A549 (cell line): Measurements from ENCODE around the gene CCDC194. TPM values are rescaled to one million over a fixed set of nuclear protein-coding genes. Genes with fewer than 3 reads are reported as not detected.

Experiments used
- ATOH8 ChIP-seq: fragments of 250-450 bp; sonication (Bioruptor Pico); IDR thresholded peaks from 2 replicates; pipeline ENCODE4 v1.5.0; 2020; ENCODE audit warnings: low read depth, mild to moderate bottlenecking, moderate library complexity
- BHLHE40 ChIP-seq: IDR thresholded peaks from 2 replicates; pipeline ENCODE4 v1.6.1; 2012; ENCODE audit warnings: low read depth, low read length, inconsistent platforms
- CBX8 ChIP-seq: fragments of 200-600 bp; sonication (generic); IDR thresholded peaks from 2 replicates; pipeline ENCODE4 v1.6.1; 2016
- CEBPB ChIP-seq, 2 experiments: fragments of >200 bp in 1 of 2; sonication (Bioruptor Twin) in 1 of 2; formaldehyde crosslinking in 1 of 2; IDR thresholded peaks; 2 replicates each; pipeline ENCODE4 v1.6.1; 2012 to 2016
- CHD2 ChIP-seq: fragments of 150-350 bp; IDR thresholded peaks from 2 replicates; pipeline ENCODE4 v1.6.1; 2014; ENCODE audit warnings: low read length; ENCODE audit not compliant: partially characterized antibody
- CHD4 ChIP-seq: fragments of 200-600 bp; sonication (generic); IDR thresholded peaks from 2 replicates; pipeline ENCODE4 v1.6.1; 2016; ENCODE audit warnings: antibody characterized with exemption, mild to moderate bottlenecking, borderline replicate concordance
- CTCF ChIP-seq: fragments of >200 bp; sonication (Bioruptor Twin); formaldehyde crosslinking; IDR thresholded peaks from 3 replicates; pipeline ENCODE4 v1.5.1; 2016
- E2F6 ChIP-seq: IDR thresholded peaks from 2 replicates; pipeline ENCODE4 v1.6.1; 2012; ENCODE audit warnings: low read depth, borderline replicate concordance
- EHF ChIP-seq: fragments of 250-450 bp; sonication (Bioruptor Pico); IDR thresholded peaks from 2 replicates; pipeline ENCODE4 v1.5.0; 2020; ENCODE audit warnings: mild to moderate bottlenecking
- EHMT2 ChIP-seq: fragments of 200-600 bp; sonication (generic); IDR thresholded peaks from 2 replicates; pipeline ENCODE4 v1.6.1; 2016; ENCODE audit warnings: antibody characterized with exemption, low read depth, mild to moderate bottlenecking, moderate library complexity
- FOSB ChIP-seq: fragments of 250-450 bp; sonication (Bioruptor Pico); IDR thresholded peaks from 2 replicates; pipeline ENCODE4 v1.5.0; 2020; ENCODE audit warnings: mild to moderate bottlenecking, moderate library complexity
- FOSL2 ChIP-seq, 2 experiments: fragments of 450-650 bp in 1 of 2; fragments of >200 bp in 1 of 2; sonication (Bioruptor Twin) in 1 of 2; formaldehyde crosslinking; IDR thresholded peaks; 2 replicates each; pipeline versions ENCODE4 v1.5.0 to v1.6.1; 2016 to 2020; ENCODE audit warnings: mild to moderate bottlenecking in 1 of 2, moderate library complexity in 1 of 2
- HDAC2 ChIP-seq: fragments of 200-600 bp; sonication (generic); IDR thresholded peaks from 2 replicates; pipeline ENCODE4 v1.6.1; 2016
- HES2 ChIP-seq: fragments of >200 bp; sonication (Bioruptor Twin); formaldehyde crosslinking; IDR thresholded peaks from 2 replicates; pipeline ENCODE4 v1.6.1; 2016
- HMGXB4 ChIP-seq: fragments of 250-450 bp; sonication (Bioruptor Pico); IDR thresholded peaks from 2 replicates; pipeline ENCODE4 v1.5.0; 2021; ENCODE audit warnings: mild to moderate bottlenecking, moderate library complexity, borderline replicate concordance
- KDM5A ChIP-seq: fragments of 200-600 bp; sonication (generic); IDR thresholded peaks from 2 replicates; pipeline ENCODE4 v1.6.1; 2016; ENCODE audit warnings: antibody characterized with exemption, mild to moderate bottlenecking
- MAFK ChIP-seq: fragments of 450-650 bp; IDR thresholded peaks from 2 replicates; pipeline ENCODE4 v1.6.1; 2014; ENCODE audit not compliant: partially characterized antibody
- MAX ChIP-seq: IDR thresholded peaks from 2 replicates; pipeline ENCODE4 v1.6.1; 2012
- MAZ ChIP-seq: fragments of 150-350 bp; IDR thresholded peaks from 2 replicates; pipeline ENCODE4 v1.6.1; 2014; ENCODE audit warnings: antibody characterized with exemption, low read depth, low read length, borderline replicate concordance
- MYC ChIP-seq: IDR thresholded peaks from 2 replicates; pipeline ENCODE4 v1.6.1; 2012; ENCODE audit warnings: mild to moderate bottlenecking, inconsistent platforms, low read length, improper control_type of control experiment, borderline replicate concordance
- NFE2L2 ChIP-seq: fragments of 150-350 bp; conservative IDR thresholded peaks from 2 replicates; pipeline ENCODE4 v1.6.1; 2014; ENCODE audit warnings: low read length
- PHF8 ChIP-seq: fragments of 200-600 bp; sonication (generic); IDR thresholded peaks from 2 replicates; pipeline ENCODE4 v1.6.1; 2016; ENCODE audit warnings: low read depth, mild to moderate bottlenecking, antibody characterized with exemption, moderate library complexity, borderline replicate concordance
- POLR2AphosphoS2 ChIP-seq: conservative IDR thresholded peaks from 2 replicates; pipeline ENCODE4 v1.6.1; 2012; ENCODE audit warnings: low read length, improper control_type of control experiment, inconsistent platforms
- RAD21 ChIP-seq, 2 experiments: fragments of >200 bp in 1 of 2; sonication (Bioruptor Twin) in 1 of 2; formaldehyde crosslinking in 1 of 2; IDR thresholded peaks in 1 of 2; conservative IDR thresholded peaks in 1 of 2; 2 replicates in 1 of 2; 3 replicates in 1 of 2; pipeline ENCODE4 v1.6.1; 2012 to 2018; ENCODE audit warnings: inconsistent platforms in 1 of 2
- RARB ChIP-seq: fragments of 250-450 bp; sonication (Bioruptor Pico); IDR thresholded peaks from 2 replicates; pipeline ENCODE4 v1.8.0; 2021; ENCODE audit warnings: mild to moderate bottlenecking, moderate library complexity
- RNF2 ChIP-seq: fragments of 200-600 bp; sonication (generic); IDR thresholded peaks from 2 replicates; pipeline ENCODE4 v1.6.1; 2016; ENCODE audit warnings: low read depth, mild to moderate bottlenecking, antibody characterized with exemption, moderate library complexity, borderline replicate concordance
- SMC3 ChIP-seq: fragments of >200 bp; sonication (Bioruptor Twin); formaldehyde crosslinking; IDR thresholded peaks from 3 replicates; pipeline ENCODE4 v1.6.1; 2018; ENCODE audit warnings: inconsistent platforms
- TP53 ChIP-seq: fragments of 250-450 bp; sonication (Bioruptor Pico); IDR thresholded peaks from 2 replicates; pipeline ENCODE4 v1.5.0; 2021; ENCODE audit warnings: mild to moderate bottlenecking, moderate library complexity
- USF2 ChIP-seq: fragments of 450-650 bp; IDR thresholded peaks from 2 replicates; pipeline ENCODE4 v1.6.1; 2014; ENCODE audit warnings: antibody characterized with exemption
- ZC3H11A ChIP-seq: fragments of 450-650 bp; IDR thresholded peaks from 2 replicates; pipeline ENCODE4 v1.6.1; 2014; ENCODE audit warnings: antibody characterized with exemption, mild to moderate bottlenecking
- polyA plus RNA-seq, 4 experiments: library from polyadenylated mRNA; depleted of rRNA in 3 of 4; stranded (reverse); fragments of >200 nt; fragmentation: RNase III in 1 of 4; extraction: RNeasy Plus Mini Kit Qiagen cat#74134 plus additional on column Dnase treatment in 1 of 4; gene quantifications; 2 replicates in 3 of 4; 3 replicates in 1 of 4; pipeline ENCODE4 v1.2.3, GENCODE V29; 2011 to 2017

The CCDC194 gene
- polyA plus RNA-seq, 2 of the 4 experiments (the other 2 are of a cell fraction), result not detected

GRCh38 chr19:17419621-17420474 lies 25.9 kb upstream of the CCDC194 start, which contains the start of gene MVB12A (continued):
- TF ChIP-seq HMGXB4 (no peak), CHD4 (no peak), BHLHE40 (peak; percentile 53), FOSL2 (IDR thresholded peaks at IDR 0.05) (no peak), FOSL2 (CRISPR knock-in tag; IDR thresholded peaks at IDR 0.05) (no peak), RAD21 (conservative IDR thresholded peaks at IDR 0.05 in 1 of 2, IDR thresholded peaks at IDR 0.05 in 1 of 2) (no peak), KDM5A (no peak), CTCF (no peak), TP53 (no peak), CHD2 (no peak), ZC3H11A (no peak), USF2 (peak; percentile 31; the same call in 1 of the 2 replicates), EHMT2 (no peak), CEBPB (IDR thresholded peaks at IDR 0.05) (no peak), RARB (CRISPR knock-in tag) (no peak), MAX (peak; percentile 85), E2F6 (peak; percentile 65; the same call in 1 of the 2 replicates), RNF2 (no peak; the same call in 1 of the 2 replicates), CBX8 (no peak), HES2 (no peak), MAFK (no peak), ATOH8 (CRISPR knock-in tag) (no peak), PHF8 (peak; percentile 51; the same call in 1 of the 2 replicates), FOSB (CRISPR knock-in tag) (no peak), MAZ (no peak), POLR2AphosphoS2 (no peak), EHF (CRISPR knock-in tag) (no peak), SMC3 (no peak), NFE2L2 (no peak), MYC (no peak), HDAC2 (no peak)
